A549 treated with AZD2906 at 1 μM for 4 hours (cell line): ENCODE data around the gene SYK. TPM values are rescaled to one million over a fixed set of nuclear protein-coding genes. Genes with fewer than 3 reads are reported as not detected.

ENCODE experiments used
- total RNA-seq: library from RNA; stranded (reverse); fragments of 200-300 nt; extraction: Qiagen RNA extraction; gene quantifications from 5 replicates; pipeline ENCODE4 v1.2.3, GENCODE V29; 2022

SYK gene
- total RNA-seq, result 0.02 to 0.17 TPM (median 0.03 TPM) in 4 of 5 replicates, not detected in the other

GRCh38 chr9:90801241-90801972, at the start of gene SYK:
SYK (plus strand) TSS chr9:90801819; CDS start chr9:90843899, 42,080 bp downstream.

Other genes starting within 250 kb of the SYK start
- gene DIRAS2, start 159.0 kb upstream of the SYK start, total RNA-seq, result 0.01 TPM in 1 of 5 replicates, not detected in the others